OCI-M2 (cell line): ENCODE results near the gene XPNPEP2.

ENCODE experiments used
- DNase-seq: peaks from one replicate; lab custom pipeline; 2025; ENCODE audit not compliant: unreplicated experiment; lab: John Stamatoyannopoulos, UW

XPNPEP2 gene

GRCh38 chrX:129797251-129797906 is 58.6 kb downstream of the XPNPEP2 start:
- DNase-seq: no peak

- DNase-seq: no peak
Measured at GRCh38 chrX:129798456-129798855, 59.7 kb downstream of the XPNPEP2 start.

- DNase-seq: no peak
Measured at GRCh38 chrX:129798888-129799287, 60.1 kb downstream of the XPNPEP2 start.

GRCh38 chrX:129800186-129800585 is 61.4 kb downstream of the XPNPEP2 start:
- DNase-seq: no peak

- no peak for DNase-seq
Measured at GRCh38 chrX:129802863-129803262, 64.1 kb downstream of the XPNPEP2 start.

DNA sequence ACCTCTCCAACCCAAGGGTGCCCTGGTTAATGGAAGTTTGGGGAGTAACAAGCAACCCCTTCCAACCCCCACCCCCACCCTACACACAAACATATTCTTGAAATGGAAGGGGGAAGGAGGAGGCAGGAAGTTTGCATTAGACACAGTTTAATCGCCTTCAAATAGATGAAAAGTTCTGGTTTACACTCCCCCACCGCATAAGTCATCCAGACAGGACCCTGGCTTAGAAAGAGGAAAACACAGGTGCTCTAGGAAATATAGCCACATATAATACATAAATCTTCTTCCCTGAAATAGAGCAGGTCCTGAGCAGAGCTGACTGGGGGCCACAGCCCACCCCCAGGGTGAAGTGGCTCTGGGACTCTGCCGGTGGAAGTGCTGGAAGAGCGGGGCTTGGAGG is 66.0 kb downstream of the XPNPEP2 start:
- no peak for DNase-seq

DNA sequence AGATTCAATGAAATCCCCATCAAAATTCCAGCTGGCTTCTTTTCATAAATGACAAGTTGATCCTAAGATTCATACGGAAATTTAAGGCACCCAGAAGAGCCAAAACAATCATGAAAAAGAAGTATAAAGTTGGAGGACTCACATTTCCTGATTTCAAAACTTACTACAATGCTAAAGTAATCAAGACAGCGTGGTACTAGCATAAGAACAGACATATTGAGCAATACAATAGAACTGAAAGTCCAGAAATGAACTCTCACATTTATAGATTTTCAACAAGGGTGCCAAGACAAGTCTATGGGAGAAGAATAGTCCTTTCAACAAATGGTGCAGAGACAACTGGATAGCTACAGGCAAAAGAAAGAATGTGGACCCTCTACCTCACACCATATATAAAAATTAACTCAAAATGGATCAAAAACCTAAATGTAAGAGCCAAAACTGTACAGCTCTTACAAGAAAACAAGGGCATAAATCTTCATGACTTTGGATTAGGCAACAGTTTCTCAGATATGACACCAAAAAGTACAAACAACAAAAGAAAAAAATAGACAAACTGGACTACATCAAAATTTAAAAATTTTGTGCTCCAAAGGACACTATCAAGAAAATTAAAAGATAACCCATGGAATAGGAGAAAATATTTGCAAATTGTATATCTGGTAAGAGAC is 69.5 kb downstream of the XPNPEP2 start:
- no peak for DNase-seq

GRCh38 chrX:129808829-129809796 is 70.3 kb downstream of the XPNPEP2 start:
- DNase-seq: no peak

GRCh38 chrX:129813662-129814368 is 75.0 kb downstream of the XPNPEP2 start:
- no peak for DNase-seq

- no peak for DNase-seq
Measured at GRCh38 chrX:129818123-129818522, 79.3 kb downstream of the XPNPEP2 start.
